K562 (cell line): Measurements from ENCODE around the gene SLC6A9. TPM values are rescaled to one million over a fixed set of nuclear protein-coding genes. Genes with fewer than 3 reads are reported as not detected.

Experiments used
- RBFOX2 ChIP-seq: fragments of 200-400 bp; formaldehyde crosslinking; IDR thresholded peaks from 2 replicates; pipeline ENCODE4 v1.6.1; 2017; ENCODE audit warnings: low read depth, mild to moderate bottlenecking, low read length, moderate library complexity
- RFX1 ChIP-seq: fragments of 450-650 bp; IDR thresholded peaks from 2 replicates; pipeline ENCODE4 v1.6.1; 2016; ENCODE audit warnings: mild to moderate bottlenecking, moderate library complexity
- UBTF ChIP-seq, 2 experiments: IDR thresholded peaks; 2 replicates each; pipeline ENCODE4 v1.6.1; 2012; ENCODE audit warnings: improper control_type of control experiment in 2 of 2, low read depth in 2 of 2, low read length in 2 of 2, borderline replicate concordance in 1 of 2
- VEZF1 ChIP-seq: fragments of 200-800 bp; sonication (Bioruptor generic); IDR thresholded peaks from 2 replicates; pipeline ENCODE4 v1.6.1; 2017; ENCODE audit warnings: missing genetic modification characterization, missing compliant biosample characterization
- ZBTB11 ChIP-seq, 3 experiments: fragments of 200-800 bp in 1 of 3; fragments of 250-450 bp in 1 of 3; fragments of 450-650 bp in 1 of 3; sonication (Bioruptor Pico) in 1 of 3; sonication (Bioruptor generic) in 1 of 3; formaldehyde crosslinking in 1 of 3; IDR thresholded peaks; 2 replicates each; pipeline versions ENCODE4 v1.6.1 to v1.8.0; 2016 to 2022; ENCODE audit warnings: mild to moderate bottlenecking in 2 of 3, missing genetic modification characterization in 2 of 3, missing compliant biosample characterization in 1 of 3, moderate library complexity in 1 of 3
- ZNF780A ChIP-seq: fragments of 250-450 bp; sonication (Bioruptor Pico); IDR thresholded peaks from 2 replicates; pipeline ENCODE4 v1.5.0; 2021; ENCODE audit warnings: mild to moderate bottlenecking
- polyA plus RNA-seq, 8 experiments: library from polyadenylated mRNA; depleted of rRNA in 4 of 8; stranded (reverse) in 5 of 8; unstranded in 3 of 8; fragments of >200 nt; fragmentation: Nextera tagmentation in 2 of 8; fragmentation: Illumina TruSeq in 1 of 8; extraction: Ambion mirVana in 2 of 8; extraction: Trizol in 1 of 8; gene quantifications; 2 replicates each; pipeline versions ENCODE4 v1.2.1 to v1.2.3, GENCODE V29; 2011 to 2014; ENCODE audit warnings: inconsistent platforms in 1 of 8, missing spikeins in 1 of 8
- total RNA-seq, 7 experiments: library from RNA; depleted of rRNA in 6 of 7; stranded (reverse); fragments of >200 nt in 6 of 7; fragmentation: Illumina TruSeq in 2 of 7; extraction: Trizol in 2 of 7; gene quantifications; 2 replicates each; pipeline versions ENCODE4 v1.2.1 to v1.2.3, GENCODE V29; 2011 to 2021; ENCODE audit warnings: low replicate concordance in 1 of 7

The SLC6A9 gene
- total and polyA plus RNA-seq, 9 of the 15 experiments (the other 6 are each of a cell fraction or from before 2014, with no cell fraction given): 0.17 to 18.7 (median 2.9) TPM

- TF ChIP-seq VEZF1 (peak; percentile 33), RFX1 (no peak), ZNF780A (CRISPR knock-in tag) (no peak), RBFOX2 (0 out of 2 replicates have a peak, but pooled peaks have one; percentile 2), UBTF (IDR thresholded peaks at IDR 0.05; ENCODE audit: borderline replicate concordance in 1 of 2, low read depth in 2 of 2, low read length in 2 of 2) (0 out of 4 replicates have a peak, but pooled peaks of 1 of the 2 experiments have one; percentile 2), ZBTB11 (CRISPR knock-in tag; IDR thresholded peaks at IDR 0.05) (peak in 1 of 3 experiments; percentile 61; a peak in 2 of 6 replicates)
Observed at GRCh38 chr1:43979261-43979527, 52.1 kb downstream of the SLC6A9 start (continued).
